Measurements from ENCODE around the gene VWA2. TPM values are rescaled to one million over a fixed set of nuclear protein-coding genes. Genes with fewer than 3 reads are reported as not detected.
A peak's percentile ranks its signal among the peaks of the same experiment; 100 is the strongest.
"Not testable (repeated sequence)": the region's sequence is repeated elsewhere in the genome, so short reads cannot be mapped to it uniquely, and the experiment has no call there.

VWA2 gene
- total RNA-seq, 4 donors from 2014 or later, result 2.5 to 22.6 TPM; not detected in 2

DNA sequence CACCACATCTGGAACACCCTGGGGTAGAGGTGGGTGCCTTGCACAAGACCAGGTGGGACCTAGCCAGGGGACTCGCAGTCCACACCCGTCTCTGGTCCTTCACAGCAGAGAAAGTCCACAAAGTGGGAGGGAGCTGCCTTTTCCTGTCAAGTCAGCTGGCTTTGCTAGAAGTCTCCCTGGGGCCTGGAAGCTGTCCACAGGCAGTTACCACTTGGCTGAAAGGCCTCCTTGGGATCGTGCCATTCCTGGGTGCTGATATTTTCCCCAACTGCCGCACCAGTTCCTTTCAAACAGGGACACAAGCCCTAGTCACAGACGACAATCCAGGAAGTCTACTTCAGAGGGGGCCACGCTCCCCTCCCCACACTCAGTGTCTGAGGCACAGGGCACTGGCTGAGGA is 89.8 kb downstream of the VWA2 start:
- peak overlapping the region; percentile 19 to 48 for H3K27ac ChIP-seq
- intact Hi-C loops (cut with DNase I; ENCODE audit: low total_unique reads), result no loop called here
- H3K36me3 ChIP-seq, result no peaks in the 10 kb centered on the region
- peaks cover 0 to 17% of the 10 kb centered on the region in 2 donors for H3K4me1 ChIP-seq
- no peak for TF ChIP-seq POLR2A (IDR thresholded peaks at IDR 0.05)
- TF ChIP-seq, protein P1, sequence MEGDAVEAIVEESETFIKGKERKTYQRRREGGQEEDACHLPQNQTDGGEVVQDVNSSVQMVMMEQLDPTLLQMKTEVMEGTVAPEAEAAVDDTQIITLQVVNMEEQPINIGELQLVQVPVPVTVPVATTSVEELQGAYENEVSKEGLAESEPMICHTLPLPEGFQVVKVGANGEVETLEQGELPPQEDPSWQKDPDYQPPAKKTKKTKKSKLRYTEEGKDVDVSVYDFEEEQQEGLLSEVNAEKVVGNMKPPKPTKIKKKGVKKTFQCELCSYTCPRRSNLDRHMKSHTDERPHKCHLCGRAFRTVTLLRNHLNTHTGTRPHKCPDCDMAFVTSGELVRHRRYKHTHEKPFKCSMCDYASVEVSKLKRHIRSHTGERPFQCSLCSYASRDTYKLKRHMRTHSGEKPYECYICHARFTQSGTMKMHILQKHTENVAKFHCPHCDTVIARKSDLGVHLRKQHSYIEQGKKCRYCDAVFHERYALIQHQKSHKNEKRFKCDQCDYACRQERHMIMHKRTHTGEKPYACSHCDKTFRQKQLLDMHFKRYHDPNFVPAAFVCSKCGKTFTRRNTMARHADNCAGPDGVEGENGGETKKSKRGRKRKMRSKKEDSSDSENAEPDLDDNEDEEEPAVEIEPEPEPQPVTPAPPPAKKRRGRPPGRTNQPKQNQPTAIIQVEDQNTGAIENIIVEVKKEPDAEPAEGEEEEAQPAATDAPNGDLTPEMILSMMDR (IDR thresholded peaks at IDR 0.05), result no peak
- no peaks in the 10 kb centered on the region for H3K27me3 ChIP-seq
- DNase-seq, result peak in 1 of 2 donors; percentile 52
- no peaks in the 10 kb centered on the region for H3K9me3 ChIP-seq
- no peak overlapping the region for H3K4me3 ChIP-seq

- intact Hi-C loops (cut with DNase I; ENCODE audit: low total_unique reads), result no loop called here
- Histone ChIP-seq H3K9me3 (no peaks in the 10 kb centered on the region), H3K4me1 (peaks cover 0 to 17% of the 10 kb centered on the region in 2 donors), H3K27ac (peak overlapping the region in 1 of 2 donors; percentile 48), H3K36me3 (no peaks in the 10 kb centered on the region), H3K27me3 (no peaks in the 10 kb centered on the region), H3K4me3 (no peak overlapping the region)
- TF ChIP-seq, protein P1 (IDR thresholded peaks at IDR 0.05), result no peak
- TF ChIP-seq POLR2A (IDR thresholded peaks at IDR 0.05), result no peak
- no peak for DNase-seq
Measured at GRCh38 chr10:114329634-114330365, 90.7 kb downstream of the VWA2 start.

- Histone ChIP-seq H3K4me1 (peaks cover 0 to 17% of the 10 kb centered on the region in 2 donors), H3K36me3 (no peaks in the 10 kb centered on the region), H3K9me3 (no peaks in the 10 kb centered on the region), H3K27me3 (no peaks in the 10 kb centered on the region), H3K27ac (peak overlapping the region; percentile 68 to 73), H3K4me3 (no peak overlapping the region)
- peak; percentile 54 to 56 for DNase-seq
- no peak for TF ChIP-seq POLR2A (IDR thresholded peaks at IDR 0.05)
- TF ChIP-seq, protein P1 (IDR thresholded peaks at IDR 0.05), result no peak
- intact Hi-C loops (cut with DNase I; ENCODE audit: low total_unique reads), result no loop called here
Measured at GRCh38 chr10:114332301-114333192, 93.5 kb downstream of the VWA2 start.

GRCh38 chr10:114333441-114333840 is 94.4 kb downstream of the VWA2 start:
- H3K27me3 ChIP-seq; H3K4me3 ChIP-seq; H3K36me3 ChIP-seq; intact Hi-C loops (cut with DNase I; ENCODE audit: low total_unique reads); H3K9me3 ChIP-seq; DNase-seq: not testable (repeated sequence)
- Histone ChIP-seq H3K27ac (peak overlapping the region; percentile 68 to 73), H3K4me1 (peaks cover 0 to 17% of the 10 kb centered on the region in 2 donors)

DNA sequence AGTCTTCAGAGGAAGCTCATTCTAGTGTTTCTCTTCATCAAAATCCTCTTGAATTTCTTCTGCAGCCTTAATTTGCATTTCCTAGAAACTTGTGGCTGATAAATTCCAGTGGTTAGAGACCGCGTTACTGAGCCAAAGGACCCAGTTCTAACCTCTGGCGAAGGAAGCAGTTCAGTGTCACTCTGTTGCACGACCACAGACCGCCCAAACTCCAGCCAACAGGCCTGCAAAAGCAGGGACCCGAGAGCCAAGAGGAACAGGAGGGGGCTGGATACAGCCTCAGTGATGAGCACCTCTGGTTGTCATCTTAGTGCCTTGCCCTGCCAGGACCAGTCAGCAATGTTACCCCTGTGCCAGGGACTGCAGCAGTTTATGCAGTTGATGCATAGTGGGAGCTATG is 95.2 kb downstream of the VWA2 start:
- H3K4me3 ChIP-seq, result no peak overlapping the region
- no peaks in the 10 kb centered on the region for H3K36me3 ChIP-seq
- peak overlapping the region in 1 of 2 donors; percentile 68 for H3K27ac ChIP-seq
- H3K9me3 ChIP-seq, result no peaks in the 10 kb centered on the region
- DNase-seq, result no peak
- intact Hi-C loops (cut with DNase I; ENCODE audit: low total_unique reads), result no loop called here
- TF ChIP-seq POLR2A (IDR thresholded peaks at IDR 0.05), result no peak
- TF ChIP-seq, protein P1 (IDR thresholded peaks at IDR 0.05), result no peak
- no peaks in the 10 kb centered on the region for H3K27me3 ChIP-seq
- peaks cover 0 to 17% of the 10 kb centered on the region in 2 donors for H3K4me1 ChIP-seq

Data from uterus (tissue), 4 donors.